Measurements from ENCODE around the gene BSDC1.
A peak's percentile ranks its signal among the peaks of the same experiment; 100 is the strongest.

GRCh38 chr1:32334864-32335534 lies 59.2 kb downstream of the BSDC1 start:
- TF ChIP-seq, protein P1, sequence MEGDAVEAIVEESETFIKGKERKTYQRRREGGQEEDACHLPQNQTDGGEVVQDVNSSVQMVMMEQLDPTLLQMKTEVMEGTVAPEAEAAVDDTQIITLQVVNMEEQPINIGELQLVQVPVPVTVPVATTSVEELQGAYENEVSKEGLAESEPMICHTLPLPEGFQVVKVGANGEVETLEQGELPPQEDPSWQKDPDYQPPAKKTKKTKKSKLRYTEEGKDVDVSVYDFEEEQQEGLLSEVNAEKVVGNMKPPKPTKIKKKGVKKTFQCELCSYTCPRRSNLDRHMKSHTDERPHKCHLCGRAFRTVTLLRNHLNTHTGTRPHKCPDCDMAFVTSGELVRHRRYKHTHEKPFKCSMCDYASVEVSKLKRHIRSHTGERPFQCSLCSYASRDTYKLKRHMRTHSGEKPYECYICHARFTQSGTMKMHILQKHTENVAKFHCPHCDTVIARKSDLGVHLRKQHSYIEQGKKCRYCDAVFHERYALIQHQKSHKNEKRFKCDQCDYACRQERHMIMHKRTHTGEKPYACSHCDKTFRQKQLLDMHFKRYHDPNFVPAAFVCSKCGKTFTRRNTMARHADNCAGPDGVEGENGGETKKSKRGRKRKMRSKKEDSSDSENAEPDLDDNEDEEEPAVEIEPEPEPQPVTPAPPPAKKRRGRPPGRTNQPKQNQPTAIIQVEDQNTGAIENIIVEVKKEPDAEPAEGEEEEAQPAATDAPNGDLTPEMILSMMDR (conservative IDR thresholded peaks at IDR 0.05): peak; percentile 68
- no peak for TF ChIP-seq EZH2 (IDR thresholded peaks at IDR 0.05; ENCODE audit: low read depth)

All from PC-9 (cell line).